Measurements from ENCODE around the gene PLSCR4. TPM values are rescaled to one million over a fixed set of nuclear protein-coding genes. Genes with fewer than 3 reads are reported as not detected.

PLSCR4 gene
- total and polyA plus RNA-seq, 2 of the 8 experiments (the other 6 are each of a cell fraction or from before 2014, with no cell fraction given): 1.8 to 2.9 TPM

- Histone ChIP-seq H4K91ac (replicated peaks; ENCODE audit: insufficient read length, low read length) (no peak overlapping the region), H2BK12ac (ENCODE audit: low read depth, low read length) (no peak overlapping the region)
- POLR2A ChIA-PET (ENCODE audit: partially characterized antibody): no interaction called here
Measured at GRCh38 chr3:146157325-146158060, 93.4 kb downstream of the PLSCR4 start.

More at GRCh38 chr3:146157325-146158060, 93.4 kb downstream of the PLSCR4 start:
- H3K18ac ChIP-seq (ENCODE audit: extremely low read depth, low read length): no peak overlapping the region
- H3K4ac ChIP-seq (replicated peaks; ENCODE audit: insufficient read length, low read depth, low read length): no peak overlapping the region
- H3K27ac ChIP-seq (ENCODE audit: low read depth, low read length): no peak overlapping the region
- H2AK5ac ChIP-seq (ENCODE audit: low read depth, low read length): no peak overlapping the region
- H3K23ac ChIP-seq (ENCODE audit: insufficient read length): no peak overlapping the region
- no peak overlapping the region for H3K9ac ChIP-seq (replicated peaks in 1 of 4; ENCODE audit: extremely low read depth in 1 of 4, low read depth in 3 of 4, low read length in 3 of 4)
- 90% methylated on average over 2 of the region's 2 CpGs; no CpG with 5 or more reads in 1 of the 2 experiments for WGBS, 2 experiments (ENCODE audit: extremely low coverage in 1 of 2, insufficient coverage in 1 of 2, insufficient read length in 1 of 2, insufficient replicate concordance in 2 of 2, low coverage in 1 of 2, low lambda C conversion rate in 2 of 2, missing lambda C conversion rate in 1 of 2)
- TF ChIP-seq RAD21 (IDR thresholded peaks at IDR 0.05 in 1 of 2, conservative IDR thresholded peaks at IDR 0.05 in 1 of 2; ENCODE audit: low read depth in 2 of 2, low read length in 2 of 2): no peak
- no peak for TF ChIP-seq BACH1 (IDR thresholded peaks at IDR 0.05; ENCODE audit: low read length)
- H4K5ac ChIP-seq (ENCODE audit: insufficient read length, low read depth, low read length): no peak overlapping the region
- H3K4me2 ChIP-seq (ENCODE audit: insufficient read depth in 1 of 2, low read depth in 2 of 2, low read length in 2 of 2): no peak overlapping the region
- H3K27me3 ChIP-seq (replicated peaks in 1 of 4; ENCODE audit: control insufficient read depth in 3 of 4, extremely low read depth in 1 of 4, insufficient read depth in 3 of 4, low read length in 3 of 4): peaks cover 0 to 6% (median under 1%) of the 10 kb centered on the region in 4 experiments; a peak in 3 of 7 replicates
- H3K14ac ChIP-seq (ENCODE audit: insufficient read length): no peak overlapping the region
- no peaks in the 10 kb centered on the region for H3K9me3 ChIP-seq (ENCODE audit: insufficient read depth in 2 of 2, low read depth in 1 of 2, low read length in 1 of 2)
- H3K79me1 ChIP-seq (ENCODE audit: low read depth, low read length): no peaks in the 10 kb centered on the region; the same call in 1 of the 2 replicates
- H3K36me3 ChIP-seq (ENCODE audit: control insufficient read depth in 2 of 4, insufficient read depth in 4 of 4, low read length in 3 of 4): no peaks in the 10 kb centered on the region
- H2BK15ac ChIP-seq (ENCODE audit: low read length): no peak overlapping the region
- CTCF ChIA-PET (ENCODE audit: partially characterized antibody): interaction anchor here (1.2 to 2.9 kb wide), 6 partner anchors 12 to 93 kb away, joined by 3 to 12 read pairs (median 6); no protein-coding TSS in a partner anchor
- no peak overlapping the region for H2BK20ac ChIP-seq (ENCODE audit: low read length)
- no peak overlapping the region for H2BK5ac ChIP-seq (ENCODE audit: low read depth, low read length)
- FAIRE-seq: no peak
- DNase-seq (ENCODE audit: low read depth in 1 of 2, low spot score in 2 of 2): no peak
- H3K4me1 ChIP-seq (replicated peaks in 1 of 4; ENCODE audit: control insufficient read depth in 3 of 4, insufficient read depth in 4 of 4, low read length in 3 of 4): peaks cover 2 to 15% (median 7%) of the 10 kb centered on the region in 4 experiments; a peak in 5 of 7 replicates
- H4K8ac ChIP-seq (ENCODE audit: extremely low read depth, insufficient read depth, low read length): no peak overlapping the region
- H3K79me2 ChIP-seq (ENCODE audit: control insufficient read depth in 1 of 2, insufficient read depth in 2 of 2, low read length in 2 of 2): peaks cover 0 to 63% of the 10 kb centered on the region in 2 experiments; a peak in 3 of 4 replicates
- H2AFZ ChIP-seq (ENCODE audit: low read length): no peak overlapping the region
- H3K23me2 ChIP-seq (ENCODE audit: low read depth, low read length): peaks cover 11% of the 10 kb centered on the region
- H3K56ac ChIP-seq (replicated peaks; ENCODE audit: insufficient read length, low read depth, low read length): no peak overlapping the region
- no peak overlapping the region for H2BK120ac ChIP-seq (replicated peaks; ENCODE audit: low read depth, low read length)
- no peaks in the 10 kb centered on the region for H4K20me1 ChIP-seq (replicated peaks in 1 of 2; ENCODE audit: control insufficient read depth in 1 of 2, insufficient read depth in 2 of 2, low read length in 2 of 2)
- no peak overlapping the region for H3K4me3 ChIP-seq (ENCODE audit: extremely low read depth in 1 of 4, insufficient read depth in 2 of 4, low read depth in 3 of 4, low read length in 4 of 4)
